T-helper 1 cell treated with Interleukin-12 subunit alpha and Interleukin-12 subunit beta and Interleukin-4 antibody, amounts not matched to agents 30 ng/mL and 1 ng/mL, for 36 hours (primary cell): ENCODE results near the gene YIPF5. TPM values are rescaled to one million over a fixed set of nuclear protein-coding genes. Genes with fewer than 3 reads are reported as not detected.

Experiments used
- intact Hi-C: fragments of 100-400 bp; cut with micrococcal nuclease; formaldehyde crosslinking; loops from one replicate; pipeline ENCODE4 v1.15.1; 2024
- total RNA-seq: library from RNA; stranded (reverse); gene quantifications from 2 replicates; pipeline ENCODE4 v1.2.3, GENCODE V29; 2022

The YIPF5 gene
- total RNA-seq, 1 donor from 2014 or later: 49.4 TPM

GRCh38 chr5:144131261-144131660 is 39.2 kb downstream of the YIPF5 start:
- intact Hi-C loops: no loop called here

GRCh38 chr5:144130306-144130705 is 40.2 kb downstream of the YIPF5 start:
- intact Hi-C loops: no loop called here

GRCh38 chr5:144128844-144129243 is 41.6 kb downstream of the YIPF5 start:
- intact Hi-C loops: no loop called here

DNA sequence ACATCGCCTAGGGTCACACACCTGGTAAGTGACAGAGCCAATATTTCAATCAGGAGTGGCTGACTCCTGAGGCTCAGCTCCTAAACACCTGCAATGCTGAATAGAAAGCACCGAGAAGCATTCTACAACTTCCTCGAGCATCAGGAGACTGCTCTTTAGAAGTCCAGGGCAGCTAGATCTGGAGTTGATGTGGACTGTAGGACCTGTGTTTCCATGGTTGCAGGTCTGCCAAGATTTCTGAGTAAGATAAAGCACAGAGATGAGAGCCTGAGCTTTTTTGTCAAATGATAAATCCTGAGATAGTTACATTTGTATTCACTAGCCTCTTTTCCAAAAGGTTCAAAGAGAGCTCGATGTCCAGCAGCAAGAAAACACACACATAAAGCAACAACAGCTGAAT is 43.8 kb downstream of the YIPF5 start:
- intact Hi-C loops: no loop called here

DNA sequence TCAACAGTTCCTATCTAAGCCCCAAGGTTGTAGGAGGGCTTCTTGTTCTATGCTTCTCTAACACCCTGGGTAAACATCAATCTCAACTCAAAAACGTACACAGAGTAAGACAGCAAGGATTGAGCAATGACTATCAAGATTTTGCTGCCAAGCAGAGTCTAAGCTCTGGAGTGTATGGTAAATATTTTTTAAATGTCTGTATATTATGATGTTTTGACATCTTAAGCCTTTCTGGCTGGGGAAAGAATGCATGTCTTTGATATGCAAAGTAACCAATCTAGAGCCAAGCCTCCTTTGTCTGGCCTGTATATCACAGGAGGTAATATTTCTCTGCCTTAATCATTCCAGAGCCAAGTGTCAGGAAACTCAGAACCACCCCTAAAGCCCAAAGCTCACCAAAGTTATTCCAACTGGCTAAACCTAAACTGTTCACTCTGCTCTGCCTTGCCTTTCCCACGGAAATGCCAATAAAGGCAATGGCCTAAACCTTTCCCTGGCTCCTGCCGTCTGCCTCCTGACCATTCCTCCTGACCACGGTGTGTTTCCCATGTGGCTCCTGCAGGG is 45.2 kb downstream of the YIPF5 start:
- intact Hi-C loops: no loop called here

DNA sequence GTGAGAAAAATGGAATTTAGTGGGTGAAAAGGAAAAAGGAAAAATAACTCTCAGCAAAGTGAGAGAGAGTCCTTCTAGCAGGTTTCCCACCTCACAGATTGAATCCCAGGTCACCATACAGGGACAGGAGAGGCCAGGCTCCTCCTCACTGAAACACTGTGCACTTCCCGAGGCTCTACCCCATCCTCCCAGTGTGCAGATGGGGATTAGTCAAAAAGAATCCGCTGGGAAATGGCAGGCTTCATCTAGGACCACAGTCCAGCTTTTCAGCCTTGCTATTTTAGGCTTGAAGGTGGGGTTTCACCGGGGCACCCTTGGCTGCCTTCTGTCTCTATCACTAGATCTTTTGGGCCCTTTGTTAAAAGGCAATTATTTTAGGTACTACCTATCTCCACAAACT is 47.8 kb downstream of the YIPF5 start:
- intact Hi-C loops: no loop called here

- intact Hi-C loops: no loop called here
These were observed 48.4 kb downstream of the YIPF5 start for GRCh38 chr5:144122081-144122480.

DNA sequence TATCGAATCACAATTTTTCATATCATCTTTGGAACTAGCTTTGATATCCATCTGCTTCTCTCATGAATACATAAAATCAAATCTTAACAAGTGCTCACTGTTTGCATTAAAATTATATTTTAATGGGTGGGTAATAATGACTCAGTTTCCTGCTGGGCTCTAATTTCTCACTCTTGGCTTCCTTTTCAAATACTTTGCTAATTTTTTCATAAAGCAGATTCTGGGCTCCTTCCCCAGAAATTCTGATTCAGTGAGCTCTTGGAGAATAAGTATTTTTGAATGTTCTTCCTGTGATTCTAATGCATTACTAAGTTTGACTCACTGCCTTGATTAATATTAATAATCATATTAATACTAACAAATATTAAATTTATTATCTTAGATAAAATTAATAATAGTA is 48.9 kb downstream of the YIPF5 start:
- intact Hi-C loops: no loop called here

DNA sequence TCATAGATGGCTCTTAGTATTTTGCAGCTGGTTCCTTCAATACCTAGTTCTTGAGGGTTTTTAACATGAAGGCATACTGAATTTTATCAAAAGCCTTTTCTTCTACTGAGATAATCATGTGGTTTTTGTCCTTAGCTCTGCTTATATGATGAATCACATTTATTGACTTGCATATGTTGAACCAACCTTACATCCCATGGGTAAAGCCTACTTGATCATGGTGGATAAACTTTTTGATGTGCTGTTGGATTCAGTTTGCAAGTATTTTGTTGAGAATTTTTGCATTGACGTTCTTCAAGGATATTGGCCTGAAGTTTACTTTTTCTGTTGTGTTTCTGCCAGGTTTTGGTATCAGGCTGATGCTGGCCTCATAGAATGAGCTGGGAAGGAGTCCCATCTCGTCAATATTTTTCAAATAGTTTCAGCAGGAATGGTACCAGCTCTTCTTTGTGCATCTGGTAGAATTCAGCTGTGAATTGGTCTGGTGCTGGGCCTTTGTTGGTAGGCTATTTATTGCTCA is 49.7 kb downstream of the YIPF5 start:
- intact Hi-C loops: no loop called here

DNA sequence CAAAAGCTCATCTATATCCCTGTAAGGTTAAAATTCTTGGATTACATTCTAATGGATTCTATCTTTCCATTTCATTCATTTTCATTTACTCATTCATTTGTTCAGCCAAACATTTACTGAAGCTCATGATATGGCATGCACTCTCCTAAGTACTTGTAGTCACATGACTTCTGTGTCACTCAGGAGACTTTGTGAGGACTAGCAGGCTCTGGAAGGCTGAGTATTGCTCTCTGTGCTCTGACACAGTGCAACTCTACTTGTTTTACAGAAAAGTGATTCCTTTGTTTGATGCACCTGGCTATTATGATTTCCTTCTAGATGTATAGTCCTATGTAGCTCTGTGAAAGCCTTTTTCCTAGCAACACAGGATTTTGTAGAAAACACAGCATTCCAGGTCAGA is 53.0 kb downstream of the YIPF5 start:
- intact Hi-C loops: no loop called here

DNA sequence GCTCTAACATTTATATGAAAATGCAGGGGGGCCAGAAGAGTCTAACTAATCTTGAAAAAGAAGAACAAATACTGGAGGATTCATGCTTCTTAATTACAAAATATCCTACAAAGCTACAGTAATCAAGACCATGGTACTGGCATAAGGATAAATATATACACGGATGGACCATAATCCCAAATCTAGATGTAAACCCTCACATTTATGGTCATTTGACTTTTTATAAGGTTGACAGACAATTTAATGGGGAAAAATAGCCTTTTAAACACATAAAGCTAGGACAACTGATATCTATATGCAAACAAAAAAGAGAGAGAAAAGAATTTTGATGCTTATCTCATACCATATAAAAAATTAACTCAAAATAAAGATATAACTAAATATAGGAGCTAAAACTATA is 55.9 kb downstream of the YIPF5 start:
- intact Hi-C loops: no loop called here

Other genes starting within 250 kb of the YIPF5 start
- gene KCTD16, start 214 bp upstream of the YIPF5 start, total RNA-seq: not detected in 2 replicates